GM12878 (cell line): ENCODE measurements around the gene COL11A1.

ENCODE experiments used
- ASH2L ChIP-seq: fragments of 300-600, 200-600 bp; sonication (generic); IDR thresholded peaks from 2 replicates; pipeline ENCODE4 v1.6.1; 2017; ENCODE audit warnings: low read depth, mild to moderate bottlenecking, borderline replicate concordance
- CTCF ChIP-seq, 3 experiments: IDR thresholded peaks in 2 of 3; conservative IDR thresholded peaks in 1 of 3; 2 replicates each; pipeline ENCODE4 v1.5.1; 2011; ENCODE audit warnings: low read depth in 3 of 3, low read length in 3 of 3, mild to moderate bottlenecking in 3 of 3, control low read depth in 2 of 3, moderate library complexity in 2 of 3, inconsistent platforms in 1 of 3, mixed read lengths in 1 of 3; ENCODE audit not compliant: control insufficient read depth in 2 of 3, insufficient read depth in 1 of 3; ENCODE audit errors: extremely low read depth in 1 of 3
- E2F4 ChIP-seq: IDR thresholded peaks from 2 replicates; pipeline ENCODE4 v1.6.1; 2012; ENCODE audit warnings: low read depth, low read length, improper control_type of control experiment
- ESRRA ChIP-seq: IDR thresholded peaks from 2 replicates; pipeline ENCODE4 v1.6.1; 2012; ENCODE audit warnings: mild to moderate bottlenecking, low read length, improper control_type of control experiment
- ETV6 ChIP-seq, 2 experiments: fragments of 450-650 bp in 1 of 2; IDR thresholded peaks in 1 of 2; conservative IDR thresholded peaks in 1 of 2; 2 replicates each; pipeline ENCODE4 v1.6.1; 2014; ENCODE audit warnings: antibody characterized with exemption in 1 of 2, borderline replicate concordance in 1 of 2, low read depth in 1 of 2, mild to moderate bottlenecking in 1 of 2, moderate library complexity in 1 of 2
- FOS ChIP-seq: IDR thresholded peaks from 3 replicates; pipeline ENCODE4 v1.6.1; 2011; ENCODE audit warnings: borderline replicate concordance; ENCODE audit not compliant: insufficient read length; ENCODE audit errors: extremely low read depth
- POLR2A ChIP-seq: IDR thresholded peaks from 2 replicates; pipeline ENCODE4 v1.6.1; 2011; ENCODE audit warnings: low read depth, mild to moderate bottlenecking, low read length
- POLR2AphosphoS5 ChIP-seq: IDR thresholded peaks from 2 replicates; pipeline ENCODE4 v1.6.1; 2011; ENCODE audit warnings: mild to moderate bottlenecking, low read length, inconsistent platforms
- RFX5 ChIP-seq: IDR thresholded peaks from 2 replicates; pipeline ENCODE4 v1.6.1; 2011; ENCODE audit warnings: low read depth, low read length, improper control_type of control experiment
- TAF1 ChIP-seq: IDR thresholded peaks from 2 replicates; pipeline ENCODE4 v1.6.1; 2011; ENCODE audit warnings: mild to moderate bottlenecking, low read depth, low read length, borderline replicate concordance
- TCF7 ChIP-seq: IDR thresholded peaks from 2 replicates; pipeline ENCODE4 v1.6.1; 2014; ENCODE audit warnings: antibody characterized with exemption, borderline replicate concordance
- ZBTB33 ChIP-seq: fragments of 450-650 bp; IDR thresholded peaks from 2 replicates; pipeline ENCODE4 v1.6.1; 2017; ENCODE audit warnings: mild to moderate bottlenecking
- ZZZ3 ChIP-seq: IDR thresholded peaks from 2 replicates; pipeline ENCODE4 v1.6.1; 2011; ENCODE audit warnings: low read depth; ENCODE audit not compliant: control insufficient read depth, insufficient read length

- no peak for TF ChIP-seq ZZZ3
- TF ChIP-seq ESRRA, result no peak
- TF ChIP-seq CTCF (IDR thresholded peaks at IDR 0.05 in 2 of 3, conservative IDR thresholded peaks at IDR 0.05 in 1 of 3; ENCODE audit: control insufficient read depth in 2 of 3, extremely low read depth in 1 of 3, insufficient read depth in 1 of 3, low read depth in 3 of 3, low read length in 3 of 3), result no peak
- TF ChIP-seq RFX5, result no peak
- no peak for TF ChIP-seq FOS
- no peak for TF ChIP-seq TAF1
- no peak for TF ChIP-seq ASH2L
- TF ChIP-seq ZBTB33, result no peak
- TF ChIP-seq POLR2A, result no peak
- TF ChIP-seq E2F4, result no peak
- TF ChIP-seq ETV6 (conservative IDR thresholded peaks at IDR 0.05 in 1 of 2, IDR thresholded peaks at IDR 0.05 in 1 of 2; ENCODE audit: borderline replicate concordance in 1 of 2, low read depth in 1 of 2), result no peak
- no peak for TF ChIP-seq POLR2AphosphoS5
- no peak for TF ChIP-seq TCF7
Observed at GRCh38 chr1:102863704-102864103, 244.6 kb downstream of the COL11A1 start.
